ENCODE measurements around the gene UBXN7.
"Not testable (repeated sequence)": the region's sequence is repeated elsewhere in the genome, so short reads cannot be mapped to it uniquely, and the experiment has no call there.

Gene UBXN7

DNA sequence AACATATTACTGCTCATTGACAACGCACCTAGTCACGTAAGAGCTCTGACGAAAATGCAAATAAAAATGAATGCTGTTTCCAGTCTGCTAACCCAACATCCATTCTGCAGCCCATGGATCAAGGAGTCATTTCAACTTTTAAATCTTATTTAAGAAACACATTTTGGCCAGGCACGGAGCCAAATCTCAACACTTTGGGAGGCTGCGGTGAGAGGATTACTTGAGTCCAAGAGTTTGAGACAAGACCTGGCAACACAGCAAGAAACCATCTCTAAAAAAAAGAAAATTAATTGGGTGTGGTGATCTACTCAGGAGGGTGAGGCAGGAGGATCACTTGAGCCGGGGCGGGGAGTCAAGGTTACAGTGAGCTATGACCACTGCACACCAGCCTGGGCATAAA is 71.6 kb downstream of the UBXN7 start:
- Histone ChIP-seq H3K4ac (ENCODE audit: low read depth, low read length) (no peak overlapping the region), H3K4me2 (ENCODE audit: low read length) (no peak overlapping the region), H2BK5ac (ENCODE audit: low read length) (no peak overlapping the region), H3K9ac (ENCODE audit: low read length) (no peak overlapping the region), H3K27me3 (ENCODE audit: insufficient read depth, low read length, poor library complexity) (no peaks in the 10 kb centered on the region), H3K18ac (ENCODE audit: low read length) (no peak overlapping the region), H4K8ac (ENCODE audit: low read depth, low read length) (no peak overlapping the region), H2AK5ac (ENCODE audit: low read length) (no peak overlapping the region), H3K79me1 (ENCODE audit: low read length) (no peaks in the 10 kb centered on the region), H3K23ac (ENCODE audit: low read length) (no peak overlapping the region), H3K4me3 (ENCODE audit: low read length) (no peak overlapping the region), H2BK15ac (replicated peaks; ENCODE audit: low read depth) (no peak overlapping the region), H3K79me2 (ENCODE audit: control insufficient read depth, insufficient read depth, low read length) (no peaks in the 10 kb centered on the region), H3K4me1 (ENCODE audit: control insufficient read depth, low read depth, low read length) (no peaks in the 10 kb centered on the region), H3K27ac (ENCODE audit: low read depth, low read length) (no peak overlapping the region), H2BK120ac (ENCODE audit: low read depth, low read length) (no peak overlapping the region), H3K36me3 (ENCODE audit: control insufficient read depth, insufficient read depth, low read length) (peaks cover 5% of the 10 kb centered on the region), H3K56ac (ENCODE audit: low read length) (no peak overlapping the region), H4K5ac (ENCODE audit: low read length) (no peak overlapping the region)
- no peak for DNase-seq
- no CpG with 5 or more reads among the region's 7 CpGs for WGBS (ENCODE audit: extremely low coverage, insufficient coverage, low lambda C conversion rate)

DNA sequence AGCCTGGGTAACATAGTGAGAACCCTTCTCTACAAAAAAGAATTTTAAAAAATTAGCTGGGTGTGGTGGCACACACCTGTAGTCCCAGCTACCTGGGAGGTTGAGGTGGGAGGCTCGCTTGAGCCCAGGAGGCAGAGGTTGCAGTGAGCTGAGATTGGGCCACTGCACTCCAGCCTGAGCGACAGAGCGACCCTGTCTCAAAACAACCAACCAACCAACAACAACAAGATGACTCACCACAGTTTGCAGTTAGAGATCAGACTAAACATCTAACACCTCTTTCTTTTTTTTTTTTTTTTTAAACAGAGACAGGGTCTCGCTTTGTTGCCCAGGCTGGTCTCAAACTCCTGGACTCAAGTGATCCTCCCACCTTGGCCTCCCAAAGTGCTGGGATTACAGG is 73.7 kb downstream of the UBXN7 start:
- H3K36me3 ChIP-seq (ENCODE audit: control insufficient read depth, insufficient read depth, low read length); H2BK120ac ChIP-seq (ENCODE audit: low read depth, low read length); H3K4me3 ChIP-seq (ENCODE audit: low read length): not testable (repeated sequence)

DNA sequence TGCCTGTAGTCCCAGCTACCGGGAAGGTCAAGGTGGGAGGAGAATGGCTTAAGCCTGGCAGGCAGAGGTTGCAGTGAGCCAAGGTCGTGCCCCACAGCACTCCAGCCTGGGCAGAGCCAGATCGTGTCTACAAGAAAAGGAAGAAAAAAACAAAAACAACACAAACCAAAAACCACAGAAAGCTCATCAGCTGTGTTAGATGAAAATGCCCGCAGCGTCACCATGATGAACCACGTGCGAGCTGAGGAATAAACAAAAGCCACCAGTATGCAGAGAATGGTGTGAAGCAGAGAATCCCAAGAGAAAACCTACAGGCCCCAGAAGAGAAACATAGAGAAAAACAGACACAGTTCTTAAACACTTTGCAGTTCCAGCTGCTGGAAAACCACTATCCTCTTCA is 74.3 kb downstream of the UBXN7 start:
- H3K36me3 ChIP-seq (ENCODE audit: control insufficient read depth, insufficient read depth, low read length), result peaks cover 5% of the 10 kb centered on the region
- WGBS (ENCODE audit: extremely low coverage, insufficient coverage, low lambda C conversion rate), result no CpG with 5 or more reads among the region's 7 CpGs

More for the DNA sequence above, 73.7 kb downstream of the UBXN7 start:
- not testable (repeated sequence) for H3K56ac ChIP-seq (ENCODE audit: low read length); H3K23ac ChIP-seq (ENCODE audit: low read length); H2AK5ac ChIP-seq (ENCODE audit: low read length); DNase-seq; H3K18ac ChIP-seq (ENCODE audit: low read length); H3K79me1 ChIP-seq (ENCODE audit: low read length); H3K4ac ChIP-seq (ENCODE audit: low read depth, low read length); H4K8ac ChIP-seq (ENCODE audit: low read depth, low read length); H3K79me2 ChIP-seq (ENCODE audit: control insufficient read depth, insufficient read depth, low read length); H2BK15ac ChIP-seq (replicated peaks; ENCODE audit: low read depth); H4K5ac ChIP-seq (ENCODE audit: low read length); H3K4me2 ChIP-seq (ENCODE audit: low read length); H3K27ac ChIP-seq (ENCODE audit: low read depth, low read length); H2BK5ac ChIP-seq (ENCODE audit: low read length); H3K4me1 ChIP-seq (ENCODE audit: control insufficient read depth, low read depth, low read length); H3K27me3 ChIP-seq (ENCODE audit: insufficient read depth, low read length, poor library complexity); H3K9ac ChIP-seq (ENCODE audit: low read length)
- no CpG with 5 or more reads among the region's 4 CpGs for WGBS (ENCODE audit: extremely low coverage, insufficient coverage, low lambda C conversion rate)

DNA sequence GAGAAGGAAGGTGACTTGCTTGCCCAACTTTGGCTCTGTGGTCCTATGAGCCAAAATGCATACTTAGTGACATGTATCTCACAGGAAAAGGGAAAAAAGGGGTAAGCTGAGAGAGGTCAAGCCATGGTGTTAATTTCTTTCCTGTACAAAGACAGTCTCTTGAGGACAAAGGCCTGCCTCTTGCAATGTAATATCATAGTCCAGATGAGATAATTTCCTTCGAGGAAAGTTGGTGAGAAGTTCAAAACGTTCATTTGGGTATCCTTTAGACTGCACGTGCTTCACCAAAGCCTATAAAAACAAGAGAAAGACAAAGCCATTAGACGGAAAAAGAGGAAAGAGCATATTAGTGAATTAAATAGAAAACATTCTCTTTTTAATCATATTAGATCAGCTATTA is 75.7 kb downstream of the UBXN7 start:
- H2BK120ac ChIP-seq (ENCODE audit: low read depth, low read length), result no peak overlapping the region
- no peak overlapping the region for H3K18ac ChIP-seq (ENCODE audit: low read length)
- H4K8ac ChIP-seq (ENCODE audit: low read depth, low read length), result no peak overlapping the region
- no peak overlapping the region for H3K4me2 ChIP-seq (ENCODE audit: low read length)
- H3K79me1 ChIP-seq (ENCODE audit: low read length), result no peaks in the 10 kb centered on the region
- no peak overlapping the region for H2BK5ac ChIP-seq (ENCODE audit: low read length)
- H3K23ac ChIP-seq (ENCODE audit: low read length), result no peak overlapping the region
- no peak overlapping the region for H2BK15ac ChIP-seq (replicated peaks; ENCODE audit: low read depth)
- peaks cover 4% of the 10 kb centered on the region for H3K36me3 ChIP-seq (ENCODE audit: control insufficient read depth, insufficient read depth, low read length)
- no peaks in the 10 kb centered on the region for H3K27me3 ChIP-seq (ENCODE audit: insufficient read depth, low read length, poor library complexity)
- WGBS (ENCODE audit: extremely low coverage, insufficient coverage, low lambda C conversion rate), result no CpG with 5 or more reads among the region's 4 CpGs
- H3K27ac ChIP-seq (ENCODE audit: low read depth, low read length), result no peak overlapping the region
- no peaks in the 10 kb centered on the region for H3K4me1 ChIP-seq (ENCODE audit: control insufficient read depth, low read depth, low read length)
- no peaks in the 10 kb centered on the region for H3K79me2 ChIP-seq (ENCODE audit: control insufficient read depth, insufficient read depth, low read length)
- no peak overlapping the region for H3K4ac ChIP-seq (ENCODE audit: low read depth, low read length)
- H3K56ac ChIP-seq (ENCODE audit: low read length), result no peak overlapping the region
- DNase-seq, result no peak
- H2AK5ac ChIP-seq (ENCODE audit: low read length), result no peak overlapping the region
- H3K9ac ChIP-seq (ENCODE audit: low read length), result no peak overlapping the region
- H4K5ac ChIP-seq (ENCODE audit: low read length), result no peak overlapping the region
- H3K4me3 ChIP-seq (ENCODE audit: low read length), result no peak overlapping the region

More for the DNA sequence above, 74.3 kb downstream of the UBXN7 start:
- DNase-seq, result no peak
- Histone ChIP-seq H3K27ac (ENCODE audit: low read depth, low read length) (no peak overlapping the region), H3K4me3 (ENCODE audit: low read length) (no peak overlapping the region), H3K9ac (ENCODE audit: low read length) (no peak overlapping the region), H4K5ac (ENCODE audit: low read length) (no peak overlapping the region), H3K18ac (ENCODE audit: low read length) (no peak overlapping the region), H3K79me1 (ENCODE audit: low read length) (no peaks in the 10 kb centered on the region), H3K4me1 (ENCODE audit: control insufficient read depth, low read depth, low read length) (no peaks in the 10 kb centered on the region), H3K23ac (ENCODE audit: low read length) (no peak overlapping the region), H3K4ac (ENCODE audit: low read depth, low read length) (no peak overlapping the region), H2BK5ac (ENCODE audit: low read length) (no peak overlapping the region), H3K27me3 (ENCODE audit: insufficient read depth, low read length, poor library complexity) (no peaks in the 10 kb centered on the region), H2BK15ac (replicated peaks; ENCODE audit: low read depth) (no peak overlapping the region), H4K8ac (ENCODE audit: low read depth, low read length) (no peak overlapping the region), H2AK5ac (ENCODE audit: low read length) (no peak overlapping the region), H3K56ac (ENCODE audit: low read length) (no peak overlapping the region), H2BK120ac (ENCODE audit: low read depth, low read length) (no peak overlapping the region), H3K4me2 (ENCODE audit: low read length) (no peak overlapping the region), H3K79me2 (ENCODE audit: control insufficient read depth, insufficient read depth, low read length) (no peaks in the 10 kb centered on the region)

DNA sequence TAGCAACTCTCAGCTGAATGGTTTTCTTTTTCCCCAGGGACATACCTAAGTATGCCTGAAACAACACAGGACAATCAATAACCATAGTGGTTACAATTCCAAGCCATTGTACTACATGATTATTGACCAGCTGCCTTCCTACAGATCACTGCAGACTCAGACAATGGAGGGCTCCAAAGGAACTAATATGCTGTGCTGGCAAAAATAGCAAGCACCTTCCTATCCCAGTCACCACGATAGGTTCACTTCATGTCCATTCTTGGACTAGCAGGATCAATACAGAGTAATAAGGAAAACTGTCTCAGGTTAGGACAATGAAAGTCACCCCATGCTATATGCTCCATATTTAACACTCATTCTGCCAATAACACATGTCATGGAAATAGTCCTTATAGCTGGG is 76.6 kb downstream of the UBXN7 start:
- H3K23ac ChIP-seq (ENCODE audit: low read length), result no peak overlapping the region
- no peak overlapping the region for H3K9ac ChIP-seq (ENCODE audit: low read length)
- no peaks in the 10 kb centered on the region for H3K4me1 ChIP-seq (ENCODE audit: control insufficient read depth, low read depth, low read length)
- H3K4me3 ChIP-seq (ENCODE audit: low read length), result no peak overlapping the region
- H2BK120ac ChIP-seq (ENCODE audit: low read depth, low read length), result no peak overlapping the region
- no peak overlapping the region for H3K27ac ChIP-seq (ENCODE audit: low read depth, low read length)
- H4K8ac ChIP-seq (ENCODE audit: low read depth, low read length), result no peak overlapping the region
- WGBS (ENCODE audit: extremely low coverage, insufficient coverage, low lambda C conversion rate), result no CpG with 5 or more reads among the region's 1 CpG
- H3K79me1 ChIP-seq (ENCODE audit: low read length), result no peaks in the 10 kb centered on the region
- H3K27me3 ChIP-seq (ENCODE audit: insufficient read depth, low read length, poor library complexity), result no peaks in the 10 kb centered on the region
- no peak overlapping the region for H2BK5ac ChIP-seq (ENCODE audit: low read length)
- H3K79me2 ChIP-seq (ENCODE audit: control insufficient read depth, insufficient read depth, low read length), result no peaks in the 10 kb centered on the region
- H4K5ac ChIP-seq (ENCODE audit: low read length), result no peak overlapping the region
- H3K56ac ChIP-seq (ENCODE audit: low read length), result no peak overlapping the region
- no peak overlapping the region for H3K4ac ChIP-seq (ENCODE audit: low read depth, low read length)
- H3K18ac ChIP-seq (ENCODE audit: low read length), result no peak overlapping the region
- H3K4me2 ChIP-seq (ENCODE audit: low read length), result no peak overlapping the region
- H3K36me3 ChIP-seq (ENCODE audit: control insufficient read depth, insufficient read depth, low read length), result peaks cover 4% of the 10 kb centered on the region
- no peak overlapping the region for H2AK5ac ChIP-seq (ENCODE audit: low read length)
- no peak overlapping the region for H2BK15ac ChIP-seq (replicated peaks; ENCODE audit: low read depth)
- no peak for DNase-seq

DNA sequence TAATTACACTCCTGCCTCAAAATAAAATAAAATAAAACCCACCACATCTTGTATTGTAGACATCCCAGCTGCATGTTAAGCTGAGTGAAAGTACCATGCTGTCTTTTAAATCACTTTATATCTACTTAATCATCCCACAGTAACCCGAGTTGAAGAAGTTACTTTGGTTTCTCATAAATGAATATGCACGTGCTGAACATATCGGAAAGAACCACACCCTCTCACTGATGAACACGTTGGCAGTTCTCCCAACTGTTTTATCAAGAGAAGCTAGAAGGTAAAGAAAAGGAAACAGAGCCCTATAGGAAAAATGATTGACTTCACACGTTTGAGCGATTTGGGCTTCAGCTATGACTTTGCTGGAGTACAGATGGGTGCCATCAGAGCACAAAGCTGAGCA is 78.1 kb downstream of the UBXN7 start:
- H3K4me1 ChIP-seq (ENCODE audit: control insufficient read depth, low read depth, low read length), result no peaks in the 10 kb centered on the region
- H3K18ac ChIP-seq (ENCODE audit: low read length), result no peak overlapping the region
- H3K79me2 ChIP-seq (ENCODE audit: control insufficient read depth, insufficient read depth, low read length), result no peaks in the 10 kb centered on the region
- no peak overlapping the region for H3K4me2 ChIP-seq (ENCODE audit: low read length)
- no peak overlapping the region for H3K4me3 ChIP-seq (ENCODE audit: low read length)
- H4K5ac ChIP-seq (ENCODE audit: low read length), result no peak overlapping the region
- no peak overlapping the region for H3K27ac ChIP-seq (ENCODE audit: low read depth, low read length)
- no CpG with 5 or more reads among the region's 6 CpGs for WGBS (ENCODE audit: extremely low coverage, insufficient coverage, low lambda C conversion rate)
- no peak overlapping the region for H2AK5ac ChIP-seq (ENCODE audit: low read length)
- DNase-seq, result no peak
- H3K27me3 ChIP-seq (ENCODE audit: insufficient read depth, low read length, poor library complexity), result no peaks in the 10 kb centered on the region
- H2BK15ac ChIP-seq (replicated peaks; ENCODE audit: low read depth), result no peak overlapping the region
- H3K56ac ChIP-seq (ENCODE audit: low read length), result no peak overlapping the region
- H2BK120ac ChIP-seq (ENCODE audit: low read depth, low read length), result no peak overlapping the region
- H2BK5ac ChIP-seq (ENCODE audit: low read length), result no peak overlapping the region
- peaks cover 4% of the 10 kb centered on the region for H3K36me3 ChIP-seq (ENCODE audit: control insufficient read depth, insufficient read depth, low read length)
- no peak overlapping the region for H3K9ac ChIP-seq (ENCODE audit: low read length)
- no peak overlapping the region for H3K4ac ChIP-seq (ENCODE audit: low read depth, low read length)
- no peaks in the 10 kb centered on the region for H3K79me1 ChIP-seq (ENCODE audit: low read length)
- H4K8ac ChIP-seq (ENCODE audit: low read depth, low read length), result no peak overlapping the region
- no peak overlapping the region for H3K23ac ChIP-seq (ENCODE audit: low read length)

Data from mesendoderm (in vitro differentiated cells).